Thyroid gland (tissue), 4 donors: Measurements from ENCODE around the gene EFNA5. TPM values are rescaled to one million over a fixed set of nuclear protein-coding genes. Genes with fewer than 3 reads are reported as not detected.

Source experiments
- DNase-seq, 2 donors: peaks; one replicate each; pipeline ENCODE4 v3.0.0-alpha.2; 2019
- H3K27ac ChIP-seq, 3 donors: fragments of 200-600 bp; sonication (generic); 1 replicate in 2 of 3; 2 replicates in 1 of 3; pipeline ENCODE4 v1.5.1; 2016 to 2019; ENCODE audit warnings: mild to moderate bottlenecking in 1 of 3, moderate library complexity in 1 of 3
- H3K27me3 ChIP-seq: fragments of 200-600 bp; sonication (generic); one replicate; pipeline ENCODE4 v1.5.1; 2019
- H3K36me3 ChIP-seq, 2 donors: fragments of 200-600 bp; sonication (generic); one replicate each; pipeline ENCODE4 v1.5.1; 2016 to 2019
- H3K4me1 ChIP-seq, 2 donors: fragments of 200-600 bp; sonication (generic); one replicate each; pipeline ENCODE4 v1.5.1; 2017 to 2019
- H3K4me3 ChIP-seq, 3 donors: fragments of 200-600 bp; sonication (generic); replicated peaks in 1 of 3; 1 replicate in 2 of 3; 2 replicates in 1 of 3; pipeline ENCODE4 v1.5.1; 2016; ENCODE audit warnings: mild to moderate bottlenecking in 1 of 3
- H3K9me3 ChIP-seq: fragments of 200-600 bp; sonication (generic); one replicate; pipeline ENCODE4 v1.5.1; 2017
- POLR2A ChIP-seq, 2 donors: fragments of 450-650 bp; IDR thresholded peaks; one replicate each; pipeline ENCODE4 v1.6.1; 2017; ENCODE audit warnings: antibody characterized with exemption in 2 of 2, mild to moderate bottlenecking in 2 of 2, moderate library complexity in 1 of 2
- WGBS, 2 donors: methylation state at CpG; one replicate each; pipeline ENCODE4 v1.1.5; 2017; 5-methylcytosine and 5-hydroxymethylcytosine counted together
- intact Hi-C: fragments of 100-400 bp; cut with DNase I; formaldehyde crosslinking; loops from one replicate; pipeline ENCODE4 v1.15.1; 2023
- total RNA-seq, 4 donors: library from RNA; depleted of rRNA; stranded (reverse); fragments of >200 nt; gene quantifications; one replicate each; pipeline ENCODE4 v1.2.3, GENCODE V29; 2016
- TF ChIP-seq, protein P1 (sequence below), 6 experiments: fragments of 200-600 bp in 3 of 6; fragments of 450-650 bp in 3 of 6; sonication (generic) in 3 of 6; IDR thresholded peaks; one replicate each; pipeline ENCODE4 v1.5.1; 2016 to 2019; ENCODE audit warnings: antibody characterized with exemption in 6 of 6, mild to moderate bottlenecking in 2 of 6, inconsistent platforms in 1 of 6, moderate library complexity in 1 of 6

Gene EFNA5
- total RNA-seq, 4 donors from 2014 or later = 5.7 to 17.2 (median 6.4) TPM

DNA sequence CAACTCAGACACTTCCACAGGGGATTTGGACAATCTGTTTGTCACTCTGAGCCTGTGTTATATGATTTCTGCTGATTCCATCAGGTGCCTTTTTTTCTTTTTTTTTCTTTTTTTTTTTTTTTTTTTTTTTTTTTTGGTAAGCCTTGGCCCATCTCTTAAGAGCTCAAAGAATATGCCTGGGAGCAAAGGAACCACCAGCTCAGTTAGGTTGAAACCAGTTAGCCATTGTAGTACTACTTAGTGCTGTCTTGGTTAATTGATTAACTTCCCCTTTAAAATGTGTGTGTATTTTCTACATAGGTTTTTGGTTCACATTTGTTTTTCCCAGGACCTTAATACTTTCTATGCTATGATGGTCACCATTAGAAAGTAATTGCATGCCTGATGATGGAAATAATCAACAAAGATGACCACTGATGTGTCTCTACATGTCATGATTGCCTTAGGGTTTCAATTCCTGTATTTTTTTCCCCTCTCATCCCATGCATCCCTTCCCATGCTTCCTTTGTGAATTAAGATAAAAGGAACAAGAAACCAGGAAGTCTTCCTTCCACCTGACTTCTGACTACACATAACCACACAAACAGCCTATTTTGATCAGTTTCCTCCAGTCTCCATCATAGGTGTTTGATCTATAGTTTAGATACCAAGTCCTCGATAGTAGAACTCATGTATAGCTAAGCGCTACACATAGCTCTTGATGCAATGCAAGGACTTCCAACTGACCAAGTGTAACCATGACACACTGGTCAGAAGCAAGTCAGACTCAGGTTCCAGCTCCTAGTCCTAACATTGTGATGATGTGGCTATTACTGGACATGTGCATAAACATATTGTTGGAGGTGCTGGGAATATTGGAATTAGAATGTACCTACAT lies 306.1 kb downstream of the EFNA5 start:
- Histone ChIP-seq H3K9me3 (no peaks in the 10 kb centered on the region), H3K4me3 (no peak overlapping the region), H3K4me1 (no peaks in the 10 kb centered on the region), H3K27me3 (no peaks in the 10 kb centered on the region), H3K36me3 (no peaks in the 10 kb centered on the region), H3K27ac (no peak overlapping the region)
- intact Hi-C loops = no loop called here
- 96 to 98% methylated on average over 2 of the region's 2 CpGs for WGBS, 2 donors
- no peak for DNase-seq
- TF ChIP-seq POLR2A (IDR thresholded peaks at IDR 0.05) = no peak
- TF ChIP-seq, protein P1, sequence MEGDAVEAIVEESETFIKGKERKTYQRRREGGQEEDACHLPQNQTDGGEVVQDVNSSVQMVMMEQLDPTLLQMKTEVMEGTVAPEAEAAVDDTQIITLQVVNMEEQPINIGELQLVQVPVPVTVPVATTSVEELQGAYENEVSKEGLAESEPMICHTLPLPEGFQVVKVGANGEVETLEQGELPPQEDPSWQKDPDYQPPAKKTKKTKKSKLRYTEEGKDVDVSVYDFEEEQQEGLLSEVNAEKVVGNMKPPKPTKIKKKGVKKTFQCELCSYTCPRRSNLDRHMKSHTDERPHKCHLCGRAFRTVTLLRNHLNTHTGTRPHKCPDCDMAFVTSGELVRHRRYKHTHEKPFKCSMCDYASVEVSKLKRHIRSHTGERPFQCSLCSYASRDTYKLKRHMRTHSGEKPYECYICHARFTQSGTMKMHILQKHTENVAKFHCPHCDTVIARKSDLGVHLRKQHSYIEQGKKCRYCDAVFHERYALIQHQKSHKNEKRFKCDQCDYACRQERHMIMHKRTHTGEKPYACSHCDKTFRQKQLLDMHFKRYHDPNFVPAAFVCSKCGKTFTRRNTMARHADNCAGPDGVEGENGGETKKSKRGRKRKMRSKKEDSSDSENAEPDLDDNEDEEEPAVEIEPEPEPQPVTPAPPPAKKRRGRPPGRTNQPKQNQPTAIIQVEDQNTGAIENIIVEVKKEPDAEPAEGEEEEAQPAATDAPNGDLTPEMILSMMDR (IDR thresholded peaks at IDR 0.05) = no peak

- Histone ChIP-seq H3K27ac (no peak overlapping the region), H3K27me3 (no peaks in the 10 kb centered on the region), H3K36me3 (no peaks in the 10 kb centered on the region), H3K4me1 (no peaks in the 10 kb centered on the region), H3K4me3 (no peak overlapping the region), H3K9me3 (no peaks in the 10 kb centered on the region)
- intact Hi-C loops = no loop called here
- no peak for DNase-seq
- no peak for TF ChIP-seq POLR2A (IDR thresholded peaks at IDR 0.05)
- TF ChIP-seq, protein P1 (IDR thresholded peaks at IDR 0.05) = no peak
- WGBS, 2 donors = 83 to 86% methylated on average over 3 of the region's 3 CpGs
Observed at GRCh38 chr5:107363768-107364167, 307.0 kb downstream of the EFNA5 start.

GRCh38 chr5:107361945-107362344 lies 308.8 kb downstream of the EFNA5 start:
- WGBS, 2 donors = 78 to 83% methylated on average over 4 of the region's 4 CpGs
- no peak overlapping the region for H3K4me3 ChIP-seq
- no peak overlapping the region for H3K27ac ChIP-seq
- H3K36me3 ChIP-seq = no peaks in the 10 kb centered on the region
- H3K4me1 ChIP-seq = no peaks in the 10 kb centered on the region
- no peaks in the 10 kb centered on the region for H3K27me3 ChIP-seq
- intact Hi-C loops = no loop called here
- H3K9me3 ChIP-seq = no peaks in the 10 kb centered on the region
- TF ChIP-seq POLR2A (IDR thresholded peaks at IDR 0.05) = no peak
- no peak for DNase-seq

- intact Hi-C loops = no loop called here
- DNase-seq = no peak
- Histone ChIP-seq H3K9me3 (no peaks in the 10 kb centered on the region), H3K27ac (no peak overlapping the region), H3K4me1 (no peaks in the 10 kb centered on the region), H3K27me3 (no peaks in the 10 kb centered on the region), H3K4me3 (no peak overlapping the region), H3K36me3 (no peaks in the 10 kb centered on the region)
- TF ChIP-seq POLR2A (IDR thresholded peaks at IDR 0.05) = no peak
- TF ChIP-seq, protein P1 (IDR thresholded peaks at IDR 0.05) = no peak
- 65 to 71% methylated on average over 2 of the region's 2 CpGs for WGBS, 2 donors
Observed at GRCh38 chr5:107359916-107360234, 310.9 kb downstream of the EFNA5 start.

DNA sequence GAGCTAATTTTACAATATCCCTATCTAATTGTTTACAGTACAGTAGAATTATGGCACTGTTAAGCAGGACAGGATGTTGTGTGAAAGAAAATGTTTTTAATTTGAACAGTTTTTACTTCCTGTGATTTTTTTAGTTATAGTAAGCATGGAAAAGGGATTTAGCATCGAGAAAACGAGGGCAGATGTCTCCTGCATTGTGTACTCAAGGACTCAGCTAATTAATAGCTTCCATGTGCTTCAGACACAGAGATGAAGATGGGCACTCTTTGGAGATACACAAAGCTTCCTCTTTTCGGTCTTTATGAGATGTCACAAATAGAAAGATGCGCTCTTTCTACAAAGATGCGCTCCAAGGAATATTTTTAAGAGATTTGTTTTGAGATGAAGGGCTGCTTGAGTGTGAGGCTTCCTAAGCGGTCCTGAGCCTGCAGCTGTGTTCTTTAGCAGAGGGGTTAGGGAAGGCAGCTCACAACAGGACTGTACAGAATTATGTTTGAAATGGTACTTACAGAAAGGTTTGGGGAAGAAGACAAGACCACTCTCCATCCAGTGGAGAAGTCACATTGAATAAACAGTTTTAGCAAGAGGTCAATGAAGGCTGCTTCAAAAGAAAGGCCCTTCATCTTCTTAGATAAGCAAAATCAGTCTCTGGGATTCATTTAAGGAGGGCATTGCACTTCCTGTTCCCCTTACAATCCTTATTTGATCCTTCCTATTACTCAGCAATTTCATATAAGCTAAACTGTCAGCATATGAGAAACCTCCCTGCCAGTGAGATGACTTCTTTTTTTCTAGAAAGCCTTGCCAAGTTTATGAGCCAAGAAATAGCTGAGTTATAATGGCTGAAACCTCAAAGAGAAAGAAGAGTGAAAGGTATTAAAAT lies 311.5 kb downstream of the EFNA5 start:
- 70 to 73% methylated on average over 6 of the region's 6 CpGs for WGBS, 2 donors
- H3K9me3 ChIP-seq = no peaks in the 10 kb centered on the region
- no peaks in the 10 kb centered on the region for H3K4me1 ChIP-seq
- no peak overlapping the region for H3K27ac ChIP-seq
- no peak for TF ChIP-seq POLR2A (IDR thresholded peaks at IDR 0.05)
- TF ChIP-seq, protein P1 (IDR thresholded peaks at IDR 0.05) = no peak
- no peak overlapping the region for H3K4me3 ChIP-seq
- H3K36me3 ChIP-seq = no peaks in the 10 kb centered on the region
- intact Hi-C loops = no loop called here
- no peaks in the 10 kb centered on the region for H3K27me3 ChIP-seq
- no peak for DNase-seq
